22Rv1 (cell line): Measurements from ENCODE around the gene CPEB1.

Experiments used
- ZFX ChIP-seq: fragments of 450-650 bp; IDR thresholded peaks from 2 replicates; pipeline ENCODE4 v1.6.1; 2017; ENCODE audit warnings: antibody characterized with exemption, borderline replicate concordance
- TF ChIP-seq, protein P1 (sequence below): fragments of 450-650 bp; IDR thresholded peaks from 2 replicates; pipeline ENCODE4 v1.5.1; 2017; ENCODE audit warnings: mild to moderate bottlenecking

- TF ChIP-seq, protein P1, sequence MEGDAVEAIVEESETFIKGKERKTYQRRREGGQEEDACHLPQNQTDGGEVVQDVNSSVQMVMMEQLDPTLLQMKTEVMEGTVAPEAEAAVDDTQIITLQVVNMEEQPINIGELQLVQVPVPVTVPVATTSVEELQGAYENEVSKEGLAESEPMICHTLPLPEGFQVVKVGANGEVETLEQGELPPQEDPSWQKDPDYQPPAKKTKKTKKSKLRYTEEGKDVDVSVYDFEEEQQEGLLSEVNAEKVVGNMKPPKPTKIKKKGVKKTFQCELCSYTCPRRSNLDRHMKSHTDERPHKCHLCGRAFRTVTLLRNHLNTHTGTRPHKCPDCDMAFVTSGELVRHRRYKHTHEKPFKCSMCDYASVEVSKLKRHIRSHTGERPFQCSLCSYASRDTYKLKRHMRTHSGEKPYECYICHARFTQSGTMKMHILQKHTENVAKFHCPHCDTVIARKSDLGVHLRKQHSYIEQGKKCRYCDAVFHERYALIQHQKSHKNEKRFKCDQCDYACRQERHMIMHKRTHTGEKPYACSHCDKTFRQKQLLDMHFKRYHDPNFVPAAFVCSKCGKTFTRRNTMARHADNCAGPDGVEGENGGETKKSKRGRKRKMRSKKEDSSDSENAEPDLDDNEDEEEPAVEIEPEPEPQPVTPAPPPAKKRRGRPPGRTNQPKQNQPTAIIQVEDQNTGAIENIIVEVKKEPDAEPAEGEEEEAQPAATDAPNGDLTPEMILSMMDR = peak; percentile 98
- TF ChIP-seq ZFX = no peak
Measured at GRCh38 chr15:82540055-82540983, 106.8 kb downstream of the CPEB1 start, which contains the start of gene RPS17.
